ENCODE data around the gene NPAS1. TPM values are rescaled to one million over a fixed set of nuclear protein-coding genes. Genes with fewer than 3 reads are reported as not detected.

Gene NPAS1
- total and polyA plus RNA-seq, 2 experiments from 2014 or later: 5.6 to 9.8 TPM

- TF ChIP-seq REST (IDR thresholded peaks at IDR 0.05; ENCODE audit: unreplicated experiment) (no peak), POLR2AphosphoS5 (IDR thresholded peaks at IDR 0.05; ENCODE audit: low read depth) (no peak), ZNF114 (CRISPR knock-in tag; IDR thresholded peaks at IDR 0.05) (no peak), EZH2phosphoT487 (IDR thresholded peaks at IDR 0.05; ENCODE audit: unreplicated experiment) (no peak), JUNB (IDR thresholded peaks at IDR 0.05; ENCODE audit: unreplicated experiment) (no peak), ZNF331 (CRISPR knock-in tag; IDR thresholded peaks at IDR 0.05; ENCODE audit: low read depth) (no peak), NANOG (IDR thresholded peaks at IDR 0.05; ENCODE audit: borderline replicate concordance) (no peak), STAT1 (IDR thresholded peaks at IDR 0.05; ENCODE audit: unreplicated experiment) (no peak), CTCF (conservative IDR thresholded peaks at IDR 0.05; ENCODE audit: low read depth in 2 of 2) (no peak), CREB1 (CRISPR knock-in tag; IDR thresholded peaks at IDR 0.05; ENCODE audit: low read depth) (no peak), EZH2 (IDR thresholded peaks at IDR 0.05; ENCODE audit: low read depth, unreplicated experiment) (no peak)
These were observed 52.7 kb downstream of the NPAS1 start (continued) for GRCh38 chr19:47072323-47072722.

- Mint-ChIP-seq H3K9me3 (no peaks in the 10 kb centered on the region), H3K4me1 (no peaks in the 10 kb centered on the region; the same call in 2 of the 3 replicates), H3K27ac (no peak overlapping the region), H3K4me3 (no peak overlapping the region), H3K27me3 (ENCODE audit: insufficient read depth, low read depth, poor library complexity) (peaks cover 23% of the 10 kb centered on the region), H3K36me3 (ENCODE audit: low read depth) (peaks cover 82% of the 10 kb centered on the region)
- Histone ChIP-seq H3K79me2 (replicated peaks; ENCODE audit: insufficient read depth) (peaks cover 24% of the 10 kb centered on the region), H3K4me1 (ENCODE audit: insufficient read depth) (no peaks in the 10 kb centered on the region), H3K27me3 (ENCODE audit: insufficient read depth) (no peaks in the 10 kb centered on the region), H3F3A (replicated peaks; ENCODE audit: low read depth) (peaks cover 2% of the 10 kb centered on the region; the same call in 1 of the 2 replicates), H3K27ac (ENCODE audit: low read depth) (no peak overlapping the region), H4K20me1 (replicated peaks; ENCODE audit: insufficient read depth) (peaks cover 44% of the 10 kb centered on the region), H3K4me2 (no peak overlapping the region), H3K36me3 (ENCODE audit: insufficient read depth) (peaks cover 8% of the 10 kb centered on the region; the same call in 1 of the 2 replicates), H2AFZ (no peak overlapping the region), H3K4me3 (no peak overlapping the region), H3K9me2 (ENCODE audit: insufficient read depth) (no peaks in the 10 kb centered on the region)
- DNase-seq (ENCODE audit: low spot score) (no peak), ATAC-seq (no peak)
- TF ChIP-seq EZH2phosphoT487 (IDR thresholded peaks at IDR 0.05; ENCODE audit: unreplicated experiment) (no peak), ETS1 (IDR thresholded peaks at IDR 0.05) (no peak), REST (IDR thresholded peaks at IDR 0.05; ENCODE audit: unreplicated experiment) (peak; percentile 58)
These were observed 53.9 kb downstream of the NPAS1 start for GRCh38 chr19:47073574-47073973.

Data from GM23338 (cell line).